ENCODE data around the gene BRINP2. TPM values are rescaled to one million over a fixed set of nuclear protein-coding genes. Genes with fewer than 3 reads are reported as not detected.
A peak's percentile ranks its signal among the peaks of the same experiment; 100 is the strongest.

Gene BRINP2
- total RNA-seq, 4 donors from 2014 or later: not detected

GRCh38 chr1:177135250-177135649 lies 35.5 kb upstream of the BRINP2 start:
- Histone ChIP-seq H3K27ac (no peak overlapping the region), H3K4me3 (replicated peaks in 1 of 3) (no peak overlapping the region), H3K9me3 (no peaks in the 10 kb centered on the region), H3K27me3 (no peaks in the 10 kb centered on the region), H3K4me1 (peaks cover 0 to 5% of the 10 kb centered on the region in 2 donors), H3K36me3 (no peaks in the 10 kb centered on the region)
- 76% methylated on average over 4 of the region's 4 CpGs for WGBS, 2 donors
- intact Hi-C loops (cut with DNase I): no loop called here
- no peak for TF ChIP-seq POLR2A (IDR thresholded peaks at IDR 0.05)
- TF ChIP-seq CTCF (IDR thresholded peaks at IDR 0.05): no peak
- DNase-seq: no peak

- H3K27me3 ChIP-seq: no peaks in the 10 kb centered on the region
- no peak overlapping the region for H3K4me3 ChIP-seq (replicated peaks in 1 of 3)
- WGBS, 2 donors: 59 to 62% methylated on average over 1 of the region's 1 CpG
- no peaks in the 10 kb centered on the region for H3K9me3 ChIP-seq
- H3K27ac ChIP-seq: no peak overlapping the region
- no peak for TF ChIP-seq CTCF (IDR thresholded peaks at IDR 0.05)
- no peak for TF ChIP-seq POLR2A (IDR thresholded peaks at IDR 0.05)
- intact Hi-C loops (cut with DNase I): no loop called here
- peaks cover 0 to 8% of the 10 kb centered on the region in 2 donors for H3K4me1 ChIP-seq
- no peak for DNase-seq
- H3K36me3 ChIP-seq: no peaks in the 10 kb centered on the region
Observed at GRCh38 chr1:177137814-177138213, 32.9 kb upstream of the BRINP2 start.

GRCh38 chr1:177138347-177138746 lies 32.4 kb upstream of the BRINP2 start:
- peak; percentile 4 to 5 for DNase-seq
- 75 to 78% methylated on average over 4 of the region's 4 CpGs for WGBS, 2 donors
- H3K9me3 ChIP-seq: no peaks in the 10 kb centered on the region
- H3K27ac ChIP-seq: no peak overlapping the region
- intact Hi-C loops (cut with DNase I): no loop called here
- no peaks in the 10 kb centered on the region for H3K36me3 ChIP-seq
- no peaks in the 10 kb centered on the region for H3K27me3 ChIP-seq
- H3K4me3 ChIP-seq (replicated peaks in 1 of 3): no peak overlapping the region
- peaks cover 0 to 10% of the 10 kb centered on the region in 2 donors for H3K4me1 ChIP-seq
- TF ChIP-seq POLR2A (IDR thresholded peaks at IDR 0.05) (no peak), CTCF (IDR thresholded peaks at IDR 0.05) (no peak)

- TF ChIP-seq POLR2A (IDR thresholded peaks at IDR 0.05) (no peak), CTCF (IDR thresholded peaks at IDR 0.05) (no peak)
Observed at GRCh38 chr1:177142010-177142409, 28.7 kb upstream of the BRINP2 start.

GRCh38 chr1:177142791-177143271 lies 27.9 kb upstream of the BRINP2 start:
- Histone ChIP-seq H3K27me3 (no peaks in the 10 kb centered on the region), H3K9me3 (no peaks in the 10 kb centered on the region), H3K4me3 (replicated peaks in 1 of 3) (no peak overlapping the region), H3K27ac (no peak overlapping the region), H3K4me1 (peaks cover 8 to 31% of the 10 kb centered on the region in 2 donors), H3K36me3 (no peaks in the 10 kb centered on the region)
- intact Hi-C loops (cut with DNase I): no loop called here
- TF ChIP-seq CTCF (IDR thresholded peaks at IDR 0.05) (no peak), POLR2A (IDR thresholded peaks at IDR 0.05) (no peak)
- WGBS, 2 donors: 86 to 88% methylated on average over 4 of the region's 4 CpGs
- DNase-seq: no peak

More at GRCh38 chr1:177142010-177142409, 28.7 kb upstream of the BRINP2 start:
- no peak for DNase-seq
- Histone ChIP-seq H3K27ac (no peak overlapping the region), H3K4me1 (peaks cover 6 to 31% of the 10 kb centered on the region in 2 donors), H3K27me3 (no peaks in the 10 kb centered on the region), H3K4me3 (replicated peaks in 1 of 3) (no peak overlapping the region), H3K9me3 (no peaks in the 10 kb centered on the region), H3K36me3 (no peaks in the 10 kb centered on the region)
- WGBS, 2 donors: 53 to 58% methylated on average over 1 of the region's 1 CpG
- intact Hi-C loops (cut with DNase I): no loop called here

Measured in thyroid gland (tissue), 4 donors.